Trophoblast cell (in vitro differentiated cells and primary cell): ENCODE data around the gene GNAI2.

Experiments used
- DNase-seq, 2 donors: peaks; one replicate each; pipeline ENCODE4 v3.0.0-alpha.2; 2016
- H2AFZ ChIP-seq: 2 replicates; pipeline ENCODE4 v1.6.1; 2013; ENCODE audit warnings: low read length, moderate library complexity, mild to moderate bottlenecking; ENCODE audit not compliant: insufficient read depth, poor library complexity
- H2AK5ac ChIP-seq: 2 replicates; pipeline ENCODE4 v1.6.1; 2013; ENCODE audit warnings: mild to moderate bottlenecking, low read length
- H2BK120ac ChIP-seq: 2 replicates; pipeline ENCODE4 v1.6.1; 2013; ENCODE audit warnings: low read length, mild to moderate bottlenecking, moderate library complexity; ENCODE audit not compliant: insufficient read depth, poor library complexity
- H2BK12ac ChIP-seq: 2 replicates; pipeline ENCODE4 v1.6.1; 2013; ENCODE audit warnings: mild to moderate bottlenecking, low read length, moderate library complexity
- H2BK5ac ChIP-seq: 2 replicates; pipeline ENCODE4 v1.6.1; 2013; ENCODE audit warnings: low read length, low read depth, moderate library complexity, mild to moderate bottlenecking; ENCODE audit not compliant: poor library complexity
- H3K14ac ChIP-seq: 2 replicates; pipeline ENCODE4 v1.6.1; 2013; ENCODE audit warnings: mild to moderate bottlenecking, low read length
- H3K18ac ChIP-seq: 2 replicates; pipeline ENCODE4 v1.6.1; 2013; ENCODE audit warnings: mild to moderate bottlenecking, low read length
- H3K23ac ChIP-seq: 2 replicates; pipeline ENCODE4 v1.6.1; 2013; ENCODE audit warnings: low read length
- H3K27ac ChIP-seq: 2 replicates; pipeline ENCODE4 v1.5.1; 2013; ENCODE audit warnings: low read depth, mild to moderate bottlenecking, inconsistent platforms, low read length, moderate library complexity
- H3K27me3 ChIP-seq: 2 replicates; pipeline ENCODE4 v1.6.1; 2013; ENCODE audit warnings: inconsistent platforms, mild to moderate bottlenecking, low read length, moderate library complexity; ENCODE audit not compliant: insufficient read depth
- H3K36me3 ChIP-seq, 2 experiments: 1 replicate in 1 of 2; 2 replicates in 1 of 2; pipeline ENCODE4 v1.6.1; 2013; ENCODE audit warnings: low read length in 2 of 2, mild to moderate bottlenecking in 2 of 2, moderate library complexity in 1 of 2; ENCODE audit not compliant: insufficient read depth in 2 of 2, control insufficient read depth in 1 of 2
- H3K4ac ChIP-seq: 2 replicates; pipeline ENCODE4 v1.6.1; 2013; ENCODE audit warnings: low read depth, mild to moderate bottlenecking, low read length, moderate library complexity
- H3K4me1 ChIP-seq, 2 experiments: 1 replicate in 1 of 2; 2 replicates in 1 of 2; pipeline ENCODE4 v1.6.1; 2013; ENCODE audit warnings: low read length in 2 of 2, mild to moderate bottlenecking in 2 of 2, moderate library complexity in 1 of 2; ENCODE audit not compliant: insufficient read depth in 2 of 2, control insufficient read depth in 1 of 2
- H3K4me2 ChIP-seq: 2 replicates; pipeline ENCODE4 v1.6.1; 2013; ENCODE audit warnings: inconsistent platforms, mild to moderate bottlenecking, low read length, moderate library complexity
- H3K4me3 ChIP-seq: 2 replicates; pipeline ENCODE4 v1.5.1; 2013; ENCODE audit warnings: mild to moderate bottlenecking, low read depth, low read length, inconsistent platforms
- H3K79me1 ChIP-seq: one replicate; pipeline ENCODE4 v1.6.1; 2013; ENCODE audit warnings: low read length
- H3K79me2 ChIP-seq: 2 replicates; pipeline ENCODE4 v1.6.1; 2013; ENCODE audit warnings: low read length, mild to moderate bottlenecking; ENCODE audit not compliant: control insufficient read depth, insufficient read depth, poor library complexity
- H3K9ac ChIP-seq: 2 replicates; pipeline ENCODE4 v1.6.1; 2013; ENCODE audit warnings: mild to moderate bottlenecking, low read length
- H3K9me3 ChIP-seq: 2 replicates; pipeline ENCODE4 v1.6.1; 2013; ENCODE audit warnings: low read depth, mild to moderate bottlenecking, control low read depth, inconsistent platforms, low read length; ENCODE audit not compliant: insufficient read depth
- H4K12ac ChIP-seq: 2 replicates; pipeline ENCODE4 v1.6.1; 2013; ENCODE audit warnings: low read depth, mild to moderate bottlenecking, low read length, moderate library complexity
- H4K8ac ChIP-seq: 2 replicates; pipeline ENCODE4 v1.6.1; 2013; ENCODE audit warnings: low read depth, mild to moderate bottlenecking, low read length, moderate library complexity
- H4K91ac ChIP-seq: one replicate; pipeline ENCODE4 v1.6.1; 2013; ENCODE audit warnings: low read depth, mild to moderate bottlenecking, low read length, moderate library complexity
- WGBS: extraction: QIAGEN DNeasy Blood & Tissue Kit; methylation state at CpG from one replicate; pipeline ENCODE4 v1.1.7; 2013; ENCODE audit warnings: missing lambda C conversion rate; ENCODE audit not compliant: insufficient read length, insufficient coverage; ENCODE audit errors: extremely low coverage; 5-methylcytosine and 5-hydroxymethylcytosine counted together

Gene GNAI2

DNA sequence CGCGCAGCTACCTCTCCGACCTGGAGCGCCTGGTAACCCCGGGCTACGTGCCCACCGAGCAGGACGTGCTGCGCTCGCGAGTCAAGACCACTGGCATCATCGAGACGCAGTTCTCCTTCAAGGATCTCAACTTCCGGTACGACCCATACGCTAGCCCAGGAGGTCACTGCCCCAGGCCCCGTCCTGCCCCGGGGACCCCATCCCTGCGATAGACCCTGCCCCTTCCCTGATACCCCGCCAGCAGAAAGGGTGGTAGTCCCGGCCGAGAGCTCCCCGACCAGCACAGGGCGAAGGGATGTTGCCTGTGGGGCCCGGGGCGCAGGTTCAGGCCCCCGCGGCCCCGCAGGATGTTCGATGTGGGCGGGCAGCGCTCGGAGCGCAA is 42.3 kb upstream of the GNAI2 start:
- Histone ChIP-seq H3K23ac (no peak overlapping the region), H3K14ac (no peak overlapping the region), H2BK5ac (no peak overlapping the region), H3K4me3 (no peak overlapping the region), H3K9ac (no peak overlapping the region), H3K79me1 (no peaks in the 10 kb centered on the region), H3K4me2 (no peak overlapping the region), H2BK12ac (no peak overlapping the region), H3K27me3 (no peaks in the 10 kb centered on the region), H3K4ac (no peak overlapping the region), H3K18ac (no peak overlapping the region), H2BK120ac (no peak overlapping the region), H3K27ac (no peak overlapping the region), H2AK5ac (no peak overlapping the region), H4K12ac (no peak overlapping the region), H3K79me2 (no peaks in the 10 kb centered on the region), H4K91ac (no peak overlapping the region), H3K4me1 (peaks cover 0 to 4% of the 10 kb centered on the region in 2 experiments), H2AFZ (no peak overlapping the region), H3K9me3 (no peaks in the 10 kb centered on the region), H3K36me3 (no peaks in the 10 kb centered on the region), H4K8ac (no peak overlapping the region)
- DNase-seq = no peak
- no CpG with 5 or more reads among the region's 34 CpGs for WGBS

- Histone ChIP-seq H3K79me2 (no peaks in the 10 kb centered on the region), H3K18ac (no peak overlapping the region), H3K4me3 (no peak overlapping the region), H3K27ac (no peak overlapping the region), H3K27me3 (no peaks in the 10 kb centered on the region), H2BK120ac (no peak overlapping the region), H3K4me2 (no peak overlapping the region), H3K9me3 (no peaks in the 10 kb centered on the region), H2BK5ac (no peak overlapping the region), H3K4ac (no peak overlapping the region), H3K36me3 (no peaks in the 10 kb centered on the region), H4K91ac (no peak overlapping the region), H4K8ac (no peak overlapping the region), H2AK5ac (no peak overlapping the region), H3K9ac (no peak overlapping the region), H3K14ac (no peak overlapping the region), H3K79me1 (no peaks in the 10 kb centered on the region), H3K23ac (no peak overlapping the region), H2BK12ac (no peak overlapping the region), H2AFZ (no peak overlapping the region), H4K12ac (no peak overlapping the region), H3K4me1 (peaks cover 0 to 4% of the 10 kb centered on the region in 2 experiments)
- no CpG with 5 or more reads among the region's 70 CpGs for WGBS
- DNase-seq = peak; percentile 31 to 63
Measured at GRCh38 chr3:50194128-50194902, 41.7 kb upstream of the GNAI2 start.

GRCh38 chr3:50194903-50195500 is 41.0 kb upstream of the GNAI2 start:
- Histone ChIP-seq H3K4me1 (peaks cover 0 to 4% of the 10 kb centered on the region in 2 experiments), H4K91ac (peak overlapping the region; percentile 27), H3K4me2 (no peak overlapping the region), H4K12ac (no peak overlapping the region), H3K14ac (no peak overlapping the region), H3K27ac (no peak overlapping the region), H2BK5ac (no peak overlapping the region), H3K9ac (no peak overlapping the region), H2BK120ac (no peak overlapping the region), H2BK12ac (no peak overlapping the region), H3K79me1 (no peaks in the 10 kb centered on the region), H3K36me3 (no peaks in the 10 kb centered on the region), H3K4me3 (no peak overlapping the region), H4K8ac (no peak overlapping the region), H3K18ac (no peak overlapping the region), H2AFZ (no peak overlapping the region), H3K23ac (no peak overlapping the region), H3K4ac (no peak overlapping the region), H2AK5ac (no peak overlapping the region), H3K79me2 (no peaks in the 10 kb centered on the region), H3K9me3 (no peaks in the 10 kb centered on the region), H3K27me3 (no peaks in the 10 kb centered on the region)
- whole genome bisulfite sequencing = no CpG with 5 or more reads among the region's 14 CpGs
- DNase-seq = no peak

- Histone ChIP-seq H3K9ac (no peak overlapping the region), H3K18ac (no peak overlapping the region), H3K79me2 (no peaks in the 10 kb centered on the region), H3K9me3 (no peaks in the 10 kb centered on the region), H2BK120ac (no peak overlapping the region), H2AFZ (no peak overlapping the region), H2BK5ac (no peak overlapping the region), H3K27ac (no peak overlapping the region), H3K4me3 (no peak overlapping the region), H2BK12ac (no peak overlapping the region), H3K23ac (no peak overlapping the region), H3K4ac (no peak overlapping the region), H3K4me1 (peaks cover 0 to 4% of the 10 kb centered on the region in 2 experiments), H3K36me3 (no peaks in the 10 kb centered on the region), H3K79me1 (no peaks in the 10 kb centered on the region), H2AK5ac (no peak overlapping the region), H4K8ac (no peak overlapping the region), H4K12ac (no peak overlapping the region), H3K4me2 (no peak overlapping the region), H3K14ac (no peak overlapping the region), H4K91ac (peak overlapping the region; percentile 27), H3K27me3 (no peaks in the 10 kb centered on the region)
- no CpG with 5 or more reads among the region's 4 CpGs for WGBS
- no peak for DNase-seq
Measured at GRCh38 chr3:50195501-50196252, 40.3 kb upstream of the GNAI2 start.
